ENCODE results near the gene PAX3. TPM values are rescaled to one million over a fixed set of nuclear protein-coding genes. Genes with fewer than 3 reads are reported as not detected.
A peak's percentile ranks its signal among the peaks of the same experiment; 100 is the strongest.

The PAX3 gene
- not detected in 2 replicates for total RNA-seq

DNA sequence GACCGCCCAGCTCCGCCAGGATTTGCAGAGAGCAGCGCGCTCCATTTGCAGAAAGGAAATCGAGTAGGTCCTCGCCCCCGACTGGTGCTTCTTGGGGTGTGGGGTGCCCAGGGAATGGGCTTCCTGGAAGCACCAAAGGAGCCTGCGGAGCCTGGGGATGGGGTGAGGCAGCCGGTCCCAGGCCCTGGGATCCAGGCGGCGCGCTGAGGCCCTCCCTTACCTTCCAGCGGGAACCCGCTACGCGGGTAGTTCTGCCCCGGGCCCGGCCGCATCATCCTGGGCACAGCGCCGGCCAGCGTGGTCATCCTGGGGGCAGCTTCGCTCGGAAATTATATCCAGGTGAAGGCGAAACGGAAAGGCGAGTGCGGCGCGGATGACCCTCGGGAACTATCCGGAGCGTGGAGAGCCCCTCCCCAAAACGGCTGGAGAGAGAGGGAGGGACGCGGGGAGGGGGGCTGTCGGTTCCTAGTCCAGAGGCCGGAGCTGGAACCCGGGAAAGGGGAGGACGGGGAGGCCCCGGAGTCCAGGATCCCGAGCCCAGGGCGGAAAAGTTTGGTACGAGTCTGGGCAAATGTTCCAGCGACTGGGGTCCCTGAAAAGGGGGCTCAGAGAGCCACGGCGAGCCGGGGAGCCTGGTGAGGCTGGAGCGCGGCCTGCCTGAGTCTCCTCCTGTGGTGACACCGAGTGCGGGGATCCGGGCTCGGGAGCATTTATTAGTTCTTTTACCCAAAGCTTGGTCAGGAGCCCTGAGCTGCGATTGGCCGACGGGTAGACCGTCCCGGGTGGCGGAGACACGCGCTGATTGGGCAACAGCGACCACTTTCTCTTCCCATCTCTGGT, at the start of gene PAX3:
Gene PAX3, minus strand, starts transcription at position 688 of the 840 bp plus-strand sequence. Its CDS starts 383 bp downstream, at position 305.
- no peak for DNase-seq (ENCODE audit: low read depth in 2 of 2)

DNA sequence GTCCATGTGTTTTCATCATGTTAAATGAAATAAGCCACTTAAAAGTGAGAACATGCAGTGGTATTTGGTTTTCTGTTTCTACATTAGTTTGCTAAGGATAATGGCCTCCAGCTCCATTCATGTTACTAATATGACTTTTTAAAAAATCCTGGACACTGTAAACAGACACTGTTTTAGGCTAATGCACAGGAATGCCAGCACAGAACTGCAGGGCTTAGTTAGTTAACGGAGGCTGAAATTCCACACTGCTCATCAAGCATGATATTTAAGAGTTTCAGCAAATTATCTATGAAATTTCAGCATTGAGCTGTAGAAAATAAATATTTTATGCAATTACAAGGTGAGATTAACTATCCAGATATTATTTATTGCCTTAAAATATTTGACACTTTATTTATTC, 42.5 kb upstream of the PAX3 start:
- no peak for DNase-seq (ENCODE audit: low read depth in 2 of 2)

- no peak for DNase-seq (ENCODE audit: low read depth in 2 of 2)
These were observed 39.6 kb upstream of the PAX3 start for GRCh38 chr2:222338374-222338773.

- DNase-seq (ENCODE audit: low read depth in 2 of 2), result no peak
These were observed 38.1 kb upstream of the PAX3 start for GRCh38 chr2:222336931-222337330.

GRCh38 chr2:222336442-222336841, 37.6 kb upstream of the PAX3 start:
- DNase-seq (ENCODE audit: low read depth in 2 of 2), result peak in 1 of 2 donors; percentile 18

- DNase-seq (ENCODE audit: low read depth in 2 of 2), result no peak
These were observed 36.1 kb upstream of the PAX3 start for GRCh38 chr2:222334914-222335313.

DNA sequence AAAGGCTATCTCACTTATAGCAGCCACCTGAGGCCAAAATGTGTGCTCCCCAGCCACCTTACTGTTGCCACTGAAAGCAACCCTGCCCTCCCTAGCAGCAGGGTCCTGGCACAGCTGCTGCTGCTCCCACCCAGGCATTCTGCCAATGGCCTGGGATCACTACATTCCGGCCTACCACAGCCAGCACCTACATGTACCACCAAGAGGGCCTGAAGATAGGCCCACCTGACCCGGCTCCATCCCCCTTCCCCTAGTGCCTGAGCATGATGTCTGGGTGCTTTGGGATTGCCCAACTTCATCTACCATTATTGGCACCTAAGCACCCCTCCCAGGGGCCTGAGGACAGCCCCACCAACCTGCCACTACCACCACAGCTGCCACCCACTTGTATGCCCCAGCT, 34.6 kb upstream of the PAX3 start:
- DNase-seq (ENCODE audit: low read depth in 2 of 2), result no peak

- DNase-seq (ENCODE audit: low read depth in 2 of 2), result no peak
These were observed 33.3 kb upstream of the PAX3 start for GRCh38 chr2:222332116-222332515.

DNA sequence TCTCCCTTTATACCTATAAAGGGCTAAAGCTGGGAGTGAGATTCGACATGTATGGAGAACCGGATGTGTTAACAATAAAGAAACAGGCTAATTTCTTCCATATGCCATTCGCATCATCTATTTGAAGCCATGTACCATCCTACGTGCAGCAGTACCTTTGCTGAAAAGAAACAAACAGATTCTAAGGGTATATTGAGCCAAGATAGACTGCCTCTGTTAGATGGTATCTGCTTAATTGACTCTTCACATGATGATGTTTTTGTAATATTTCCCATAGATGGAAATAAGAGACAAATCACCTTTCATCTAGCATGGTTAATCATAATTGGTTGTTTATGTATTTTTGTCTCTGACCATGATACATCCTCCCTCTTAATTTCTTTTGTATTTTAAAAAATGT, 32.1 kb upstream of the PAX3 start:
- no peak for DNase-seq (ENCODE audit: low read depth in 2 of 2)

DNA sequence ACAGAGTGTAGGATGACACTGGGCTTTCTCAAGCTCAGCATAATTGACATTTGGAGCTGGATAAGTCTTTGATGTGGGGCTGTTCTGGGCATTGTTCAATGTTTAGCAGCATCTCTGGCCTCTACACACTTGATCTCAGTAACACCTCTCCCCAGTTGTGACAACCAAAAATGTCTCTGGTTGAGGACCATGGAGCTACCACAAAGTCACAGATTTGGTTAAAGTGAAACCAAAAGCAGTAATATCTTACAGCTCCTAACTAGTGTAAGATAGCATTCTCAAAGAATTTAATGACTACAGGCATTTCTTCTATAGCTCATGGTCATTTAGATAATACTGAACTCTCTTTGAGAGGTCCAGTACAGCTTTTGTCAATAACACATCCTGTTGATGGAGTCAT, 23.4 kb upstream of the PAX3 start:
- no peak for DNase-seq (ENCODE audit: low read depth in 2 of 2)

DNA sequence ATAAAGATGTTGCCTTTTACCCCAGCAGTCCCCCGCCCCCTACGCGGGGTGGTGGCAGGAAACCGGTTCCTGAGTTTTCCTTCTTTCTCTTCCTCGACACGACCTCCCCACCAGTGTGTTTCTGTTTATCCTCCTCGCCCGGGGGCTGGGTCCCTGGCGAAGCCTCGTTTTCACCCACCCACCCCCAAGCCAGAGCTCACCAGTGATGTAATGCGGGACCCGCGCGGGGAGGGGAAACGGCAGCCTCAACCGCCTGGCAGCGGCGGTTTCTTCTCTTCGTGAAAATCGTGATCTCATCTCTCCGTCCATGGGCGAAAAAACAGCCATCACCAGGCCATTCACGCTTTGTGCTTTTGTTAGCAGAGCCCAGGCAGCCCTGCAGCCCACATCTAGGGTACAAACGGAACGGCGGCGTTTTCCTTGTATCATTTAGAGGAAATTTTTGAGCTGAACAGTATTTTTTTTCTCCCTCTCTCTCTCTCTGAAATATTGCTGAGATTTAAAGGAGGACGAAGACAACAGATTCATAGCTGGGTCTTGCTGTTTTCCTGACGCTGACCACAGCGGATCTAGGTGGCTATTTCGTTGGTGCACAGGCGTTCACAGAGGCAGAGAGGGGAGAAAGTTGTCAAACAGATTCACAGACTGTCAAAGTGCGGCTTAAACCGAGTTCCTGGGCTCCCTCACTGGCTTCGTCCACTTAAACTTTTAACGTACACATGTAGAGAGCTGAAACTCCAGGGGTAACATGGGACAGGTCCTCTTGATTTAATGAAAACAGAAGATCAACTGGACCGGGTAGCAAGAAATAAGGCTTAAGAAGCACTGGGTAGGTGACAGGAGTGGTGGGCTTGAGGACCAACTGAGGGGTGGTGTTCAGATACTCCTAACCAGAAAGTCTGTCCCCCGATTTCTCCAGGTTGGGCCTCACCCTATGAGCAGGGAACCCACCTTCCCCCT, 21.9 kb upstream of the PAX3 start:
- DNase-seq (ENCODE audit: low read depth in 2 of 2), result peak in 1 of 2 donors; percentile 27

- peak in 1 of 2 donors; percentile 28 for DNase-seq (ENCODE audit: low read depth in 2 of 2)
These were observed 21.0 kb upstream of the PAX3 start for GRCh38 chr2:222319586-222320435.

- peak in 1 of 2 donors; percentile 55 for DNase-seq (ENCODE audit: low read depth in 2 of 2)
These were observed 20.2 kb upstream of the PAX3 start for GRCh38 chr2:222318712-222319585.

- DNase-seq (ENCODE audit: low read depth in 2 of 2), result peak; percentile 37 to 66
These were observed 19.4 kb upstream of the PAX3 start for GRCh38 chr2:222318026-222318711.

- DNase-seq (ENCODE audit: low read depth in 2 of 2), result no peak
These were observed 16.8 kb upstream of the PAX3 start for GRCh38 chr2:222315443-222316121.

GRCh38 chr2:222313816-222314215, 15.0 kb upstream of the PAX3 start:
- no peak for DNase-seq (ENCODE audit: low read depth in 2 of 2)

- no peak for DNase-seq (ENCODE audit: low read depth in 2 of 2)
These were observed 13.4 kb upstream of the PAX3 start for GRCh38 chr2:222311978-222312738.

GRCh38 chr2:222311319-222311977, 12.7 kb upstream of the PAX3 start:
- no peak for DNase-seq (ENCODE audit: low read depth in 2 of 2)

Data from dermis microvascular lymphatic vessel endothelial cell (primary cell).